ENCODE results near the gene NYAP2.

- TF ChIP-seq, protein P1, sequence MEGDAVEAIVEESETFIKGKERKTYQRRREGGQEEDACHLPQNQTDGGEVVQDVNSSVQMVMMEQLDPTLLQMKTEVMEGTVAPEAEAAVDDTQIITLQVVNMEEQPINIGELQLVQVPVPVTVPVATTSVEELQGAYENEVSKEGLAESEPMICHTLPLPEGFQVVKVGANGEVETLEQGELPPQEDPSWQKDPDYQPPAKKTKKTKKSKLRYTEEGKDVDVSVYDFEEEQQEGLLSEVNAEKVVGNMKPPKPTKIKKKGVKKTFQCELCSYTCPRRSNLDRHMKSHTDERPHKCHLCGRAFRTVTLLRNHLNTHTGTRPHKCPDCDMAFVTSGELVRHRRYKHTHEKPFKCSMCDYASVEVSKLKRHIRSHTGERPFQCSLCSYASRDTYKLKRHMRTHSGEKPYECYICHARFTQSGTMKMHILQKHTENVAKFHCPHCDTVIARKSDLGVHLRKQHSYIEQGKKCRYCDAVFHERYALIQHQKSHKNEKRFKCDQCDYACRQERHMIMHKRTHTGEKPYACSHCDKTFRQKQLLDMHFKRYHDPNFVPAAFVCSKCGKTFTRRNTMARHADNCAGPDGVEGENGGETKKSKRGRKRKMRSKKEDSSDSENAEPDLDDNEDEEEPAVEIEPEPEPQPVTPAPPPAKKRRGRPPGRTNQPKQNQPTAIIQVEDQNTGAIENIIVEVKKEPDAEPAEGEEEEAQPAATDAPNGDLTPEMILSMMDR (conservative IDR thresholded peaks at IDR 0.05; ENCODE audit: low read depth, low read length), result no peak
- no peak for TF ChIP-seq EZH2 (IDR thresholded peaks at IDR 0.05; ENCODE audit: borderline replicate concordance, low read depth, low read length, poor library complexity, severe bottlenecking)
Observed at GRCh38 chr2:225437319-225437718, 37.8 kb downstream of the NYAP2 start.

Measured in A673 (cell line).